Activated CD4-positive, alpha-beta memory T cell treated with anti-CD3 and anti-CD28 coated beads, Interleukin-2, amount 10 ng/mL, durations not matched to agents 7 days and 5 days (primary cell): Measurements from ENCODE around the gene SLC4A2. TPM values are rescaled to one million over a fixed set of nuclear protein-coding genes. Genes with fewer than 3 reads are reported as not detected.

Experiments used
- CTCF ChIA-PET: fragments of 350-600 bp; sonication (Branson Sonifier 250); formaldehyde crosslinking; loops from one replicate; lab custom pipeline; 2021; ENCODE audit warnings: antibody characterized with exemption, inconsistent platforms; lab: Charles Lee
- POLR2A ChIA-PET: fragments of 350-600 bp; sonication (Branson Sonifier 250); formaldehyde crosslinking; loops from one replicate; lab custom pipeline; 2021; ENCODE audit warnings: antibody characterized with exemption; lab: Charles Lee
- DNase-seq: peaks from one replicate; pipeline ENCODE4 v3.0.0-alpha.2; 2020
- H3K27ac Mint-ChIP-seq: one replicate; pipeline ENCODE4 v1.8.0; 2021; ENCODE audit warnings: mild to moderate bottlenecking, mixed read lengths
- H3K27me3 Mint-ChIP-seq: one replicate; pipeline ENCODE4 v1.8.0; 2021; ENCODE audit warnings: mixed read lengths
- H3K36me3 Mint-ChIP-seq: one replicate; pipeline ENCODE4 v1.8.0; 2021; ENCODE audit warnings: low read depth, mixed read lengths
- H3K4me1 Mint-ChIP-seq: one replicate; pipeline ENCODE4 v1.8.0; 2021; ENCODE audit warnings: mixed read lengths
- H3K4me3 Mint-ChIP-seq: one replicate; pipeline ENCODE4 v1.8.0; 2021; ENCODE audit warnings: mild to moderate bottlenecking, mixed read lengths
- H3K9me3 Mint-ChIP-seq: one replicate; pipeline ENCODE4 v1.8.0; 2021; ENCODE audit warnings: mixed read lengths
- total RNA-seq, 2 experiments: library from RNA; stranded (reverse); gene quantifications; one replicate each; pipeline ENCODE4 v1.2.3, GENCODE V29; 2021

The SLC4A2 gene
- total RNA-seq, 2 experiments from 2014 or later, result 94.6 to 109 TPM

GRCh38 chr7:151119902-151120301 lies 60.5 kb downstream of the SLC4A2 start:
- no peak for DNase-seq
- H3K36me3 Mint-ChIP-seq, result peaks cover 11% of the 10 kb centered on the region
- H3K4me1 Mint-ChIP-seq, result peaks cover 19% of the 10 kb centered on the region
- no peak overlapping the region for H3K4me3 Mint-ChIP-seq
- ChIA-PET POLR2A (interaction anchor here (1.3 kb wide), 1 partner anchor 15 kb away, joined by 4 read pairs; no protein-coding TSS in a partner anchor), CTCF (interaction anchor here (0.8 to 1.0 kb wide), 2 partner anchors 25 to 124 kb away, joined by 3 read pairs; no protein-coding TSS in a partner anchor)
- peaks cover 3% of the 10 kb centered on the region for H3K27me3 Mint-ChIP-seq
- no peaks in the 10 kb centered on the region for H3K9me3 Mint-ChIP-seq
- no peak overlapping the region for H3K27ac Mint-ChIP-seq

GRCh38 chr7:151120896-151121295 lies 61.5 kb downstream of the SLC4A2 start:
- CTCF ChIA-PET, result interaction anchor here (0.8 to 1.0 kb wide), 2 partner anchors 26 to 123 kb away, joined by 3 read pairs; no protein-coding TSS in a partner anchor

GRCh38 chr7:151121380-151122170 lies 62.2 kb downstream of the SLC4A2 start:
- Mint-ChIP-seq H3K27me3 (no peaks in the 10 kb centered on the region), H3K36me3 (peaks cover 11% of the 10 kb centered on the region), H3K4me1 (peaks cover 14% of the 10 kb centered on the region), H3K4me3 (no peak overlapping the region), H3K27ac (no peak overlapping the region), H3K9me3 (no peaks in the 10 kb centered on the region)
- no peak for DNase-seq
- CTCF ChIA-PET, result no interaction called here
- POLR2A ChIA-PET, result no interaction called here

More at GRCh38 chr7:151120896-151121295, 61.5 kb downstream of the SLC4A2 start:
- H3K4me3 Mint-ChIP-seq, result no peak overlapping the region
- H3K27ac Mint-ChIP-seq, result no peak overlapping the region
- DNase-seq, result no peak
- H3K36me3 Mint-ChIP-seq, result peaks cover 11% of the 10 kb centered on the region
- POLR2A ChIA-PET, result no interaction called here
- no peaks in the 10 kb centered on the region for H3K9me3 Mint-ChIP-seq
- peaks cover 16% of the 10 kb centered on the region for H3K4me1 Mint-ChIP-seq
- H3K27me3 Mint-ChIP-seq, result peaks cover under 1% of the 10 kb centered on the region

GRCh38 chr7:151122276-151122675 lies 62.9 kb downstream of the SLC4A2 start:
- no peak for DNase-seq
- H3K27me3 Mint-ChIP-seq, result no peaks in the 10 kb centered on the region
- CTCF ChIA-PET, result no interaction called here
- H3K4me1 Mint-ChIP-seq, result peaks cover 12% of the 10 kb centered on the region
- POLR2A ChIA-PET, result no interaction called here
- H3K9me3 Mint-ChIP-seq, result no peaks in the 10 kb centered on the region
- no peak overlapping the region for H3K4me3 Mint-ChIP-seq
- H3K36me3 Mint-ChIP-seq, result peaks cover 11% of the 10 kb centered on the region
- H3K27ac Mint-ChIP-seq, result no peak overlapping the region

- Mint-ChIP-seq H3K36me3 (peaks cover 11% of the 10 kb centered on the region), H3K27ac (no peak overlapping the region), H3K4me3 (no peak overlapping the region), H3K27me3 (no peaks in the 10 kb centered on the region), H3K9me3 (no peaks in the 10 kb centered on the region), H3K4me1 (peaks cover 8% of the 10 kb centered on the region)
- CTCF ChIA-PET, result no interaction called here
- POLR2A ChIA-PET, result no interaction called here
- no peak for DNase-seq
Measured at GRCh38 chr7:151122796-151123157, 63.4 kb downstream of the SLC4A2 start.

- Mint-ChIP-seq H3K27me3 (no peaks in the 10 kb centered on the region), H3K36me3 (peaks cover 11% of the 10 kb centered on the region), H3K9me3 (no peaks in the 10 kb centered on the region), H3K4me1 (peaks cover 7% of the 10 kb centered on the region), H3K27ac (no peak overlapping the region), H3K4me3 (no peak overlapping the region)
- DNase-seq, result no peak
- CTCF ChIA-PET, result interaction anchor here (0.6 to 1.7 kb wide), 27 partner anchors 8 to 228 kb away, joined by 3 to 29 read pairs (median 5); partner anchors contain the start of genes ABCB8, ABCF2 and SMARCD3
- POLR2A ChIA-PET, result interaction anchor here (1.0 kb wide), 2 partner anchors 121 to 135 kb away, joined by 3 to 4 read pairs; no protein-coding TSS in a partner anchor
Measured at GRCh38 chr7:151123158-151123821, 63.9 kb downstream of the SLC4A2 start.

- ChIA-PET CTCF (interaction anchor here (0.6 to 1.7 kb wide), 29 partner anchors 9 to 227 kb away, joined by 3 to 29 read pairs (median 5); partner anchors contain the start of genes ABCB8, ABCF2 and SMARCD3), POLR2A (interaction anchor here (1.0 kb wide), 2 partner anchors 120 to 134 kb away, joined by 3 to 4 read pairs; no protein-coding TSS in a partner anchor)
- H3K27me3 Mint-ChIP-seq, result no peaks in the 10 kb centered on the region
- no peak overlapping the region for H3K4me3 Mint-ChIP-seq
- H3K27ac Mint-ChIP-seq, result no peak overlapping the region
- peaks cover 8% of the 10 kb centered on the region for H3K36me3 Mint-ChIP-seq
- H3K9me3 Mint-ChIP-seq, result no peaks in the 10 kb centered on the region
- peaks cover 3% of the 10 kb centered on the region for H3K4me1 Mint-ChIP-seq
- DNase-seq, result peak; percentile 84
Measured at GRCh38 chr7:151123822-151124464, 64.6 kb downstream of the SLC4A2 start.

GRCh38 chr7:151124481-151124880 lies 65.1 kb downstream of the SLC4A2 start:
- peaks cover 8% of the 10 kb centered on the region for H3K36me3 Mint-ChIP-seq
- no peaks in the 10 kb centered on the region for H3K27me3 Mint-ChIP-seq
- no peak overlapping the region for H3K27ac Mint-ChIP-seq
- H3K4me3 Mint-ChIP-seq, result no peak overlapping the region
- no peak for DNase-seq
- no peaks in the 10 kb centered on the region for H3K9me3 Mint-ChIP-seq
- peaks cover 2% of the 10 kb centered on the region for H3K4me1 Mint-ChIP-seq
- ChIA-PET POLR2A (interaction anchor here (1.0 kb wide), 2 partner anchors 119 to 134 kb away, joined by 3 to 4 read pairs; no protein-coding TSS in a partner anchor), CTCF (interaction anchor here (0.7 to 1.7 kb wide), 26 partner anchors 9 to 227 kb away, joined by 3 to 29 read pairs (median 5); partner anchors contain the start of genes ABCB8, ABCF2 and SMARCD3)

GRCh38 chr7:151124899-151125399 lies 65.6 kb downstream of the SLC4A2 start:
- H3K27me3 Mint-ChIP-seq, result no peaks in the 10 kb centered on the region
- CTCF ChIA-PET, result interaction anchor here (1.0 to 1.7 kb wide), 12 partner anchors 10 to 180 kb away, joined by 3 to 29 read pairs (median 6); no protein-coding TSS in a partner anchor
- POLR2A ChIA-PET, result no interaction called here
- no peaks in the 10 kb centered on the region for H3K9me3 Mint-ChIP-seq
- no peak overlapping the region for H3K4me3 Mint-ChIP-seq
- H3K4me1 Mint-ChIP-seq, result peaks cover 2% of the 10 kb centered on the region
- H3K36me3 Mint-ChIP-seq, result peaks cover 8% of the 10 kb centered on the region
- no peak overlapping the region for H3K27ac Mint-ChIP-seq
- no peak for DNase-seq

- H3K36me3 Mint-ChIP-seq, result peaks cover 4% of the 10 kb centered on the region
- ChIA-PET POLR2A (no interaction called here), CTCF (interaction anchor here (1.0 kb wide), 1 partner anchor 16 kb away, joined by 3 read pairs; no protein-coding TSS in a partner anchor)
Measured at GRCh38 chr7:151125470-151125845, 66.1 kb downstream of the SLC4A2 start.

GRCh38 chr7:151125846-151126481 lies 66.6 kb downstream of the SLC4A2 start:
- peaks cover 2% of the 10 kb centered on the region for H3K36me3 Mint-ChIP-seq
- no peaks in the 10 kb centered on the region for H3K27me3 Mint-ChIP-seq
- peaks cover 2% of the 10 kb centered on the region for H3K4me1 Mint-ChIP-seq
- no peaks in the 10 kb centered on the region for H3K9me3 Mint-ChIP-seq
- no peak overlapping the region for H3K4me3 Mint-ChIP-seq
- POLR2A ChIA-PET, result no interaction called here
- CTCF ChIA-PET, result interaction anchor here (1.0 kb wide), 1 partner anchor 15 kb away, joined by 3 read pairs; no protein-coding TSS in a partner anchor
- DNase-seq, result no peak
- H3K27ac Mint-ChIP-seq, result no peak overlapping the region

More at GRCh38 chr7:151125470-151125845, 66.1 kb downstream of the SLC4A2 start:
- Mint-ChIP-seq H3K9me3 (no peaks in the 10 kb centered on the region), H3K4me1 (peaks cover 2% of the 10 kb centered on the region), H3K27me3 (no peaks in the 10 kb centered on the region), H3K4me3 (no peak overlapping the region), H3K27ac (no peak overlapping the region)
- no peak for DNase-seq
